Prostate gland (tissue), 2 donors: ENCODE measurements around the gene GFI1.
"Not testable (repeated sequence)": the region's sequence is repeated elsewhere in the genome, so short reads cannot be mapped to it uniquely, and the experiment has no call there.

Experiments
- POLR2A ChIP-seq: fragments of 450-650 bp; IDR thresholded peaks from one replicate; pipeline ENCODE4 v1.6.1; 2016; ENCODE audit warnings: antibody characterized with exemption, mild to moderate bottlenecking
- TF ChIP-seq, protein P1 (sequence below), 4 experiments: fragments of 200-600 bp in 2 of 4; fragments of 450-650 bp in 2 of 4; sonication (generic) in 2 of 4; IDR thresholded peaks; 1 replicate in 3 of 4; 2 replicates in 1 of 4; pipeline ENCODE4 v1.5.1; 2016 to 2019; ENCODE audit warnings: antibody characterized with exemption in 4 of 4, mild to moderate bottlenecking in 2 of 4, moderate library complexity in 2 of 4

DNA sequence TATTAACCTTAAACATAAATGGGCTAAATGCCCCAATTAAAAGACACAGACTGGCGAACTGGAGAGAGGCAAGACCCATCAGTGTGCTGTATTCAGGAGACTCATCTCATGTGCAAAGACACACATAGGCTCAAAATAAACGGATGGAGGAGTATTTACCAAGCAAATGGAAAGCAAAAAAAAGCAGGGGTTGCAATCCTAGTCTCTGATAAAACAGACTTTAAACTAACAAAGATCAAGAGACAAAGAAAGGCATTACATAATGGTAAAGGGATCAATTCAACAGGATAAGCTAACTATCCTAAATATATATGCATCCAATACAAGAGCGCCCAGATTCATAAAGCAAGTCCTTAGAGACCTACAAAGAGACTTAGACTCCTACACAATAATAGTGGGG lies 45.2 kb upstream of the GFI1 start:
- TF ChIP-seq, protein P1, sequence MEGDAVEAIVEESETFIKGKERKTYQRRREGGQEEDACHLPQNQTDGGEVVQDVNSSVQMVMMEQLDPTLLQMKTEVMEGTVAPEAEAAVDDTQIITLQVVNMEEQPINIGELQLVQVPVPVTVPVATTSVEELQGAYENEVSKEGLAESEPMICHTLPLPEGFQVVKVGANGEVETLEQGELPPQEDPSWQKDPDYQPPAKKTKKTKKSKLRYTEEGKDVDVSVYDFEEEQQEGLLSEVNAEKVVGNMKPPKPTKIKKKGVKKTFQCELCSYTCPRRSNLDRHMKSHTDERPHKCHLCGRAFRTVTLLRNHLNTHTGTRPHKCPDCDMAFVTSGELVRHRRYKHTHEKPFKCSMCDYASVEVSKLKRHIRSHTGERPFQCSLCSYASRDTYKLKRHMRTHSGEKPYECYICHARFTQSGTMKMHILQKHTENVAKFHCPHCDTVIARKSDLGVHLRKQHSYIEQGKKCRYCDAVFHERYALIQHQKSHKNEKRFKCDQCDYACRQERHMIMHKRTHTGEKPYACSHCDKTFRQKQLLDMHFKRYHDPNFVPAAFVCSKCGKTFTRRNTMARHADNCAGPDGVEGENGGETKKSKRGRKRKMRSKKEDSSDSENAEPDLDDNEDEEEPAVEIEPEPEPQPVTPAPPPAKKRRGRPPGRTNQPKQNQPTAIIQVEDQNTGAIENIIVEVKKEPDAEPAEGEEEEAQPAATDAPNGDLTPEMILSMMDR (IDR thresholded peaks at IDR 0.05) = not testable (repeated sequence)
- TF ChIP-seq POLR2A = not testable (repeated sequence)
